Measurements from ENCODE around the gene PEX3.

The PEX3 gene, protein sequence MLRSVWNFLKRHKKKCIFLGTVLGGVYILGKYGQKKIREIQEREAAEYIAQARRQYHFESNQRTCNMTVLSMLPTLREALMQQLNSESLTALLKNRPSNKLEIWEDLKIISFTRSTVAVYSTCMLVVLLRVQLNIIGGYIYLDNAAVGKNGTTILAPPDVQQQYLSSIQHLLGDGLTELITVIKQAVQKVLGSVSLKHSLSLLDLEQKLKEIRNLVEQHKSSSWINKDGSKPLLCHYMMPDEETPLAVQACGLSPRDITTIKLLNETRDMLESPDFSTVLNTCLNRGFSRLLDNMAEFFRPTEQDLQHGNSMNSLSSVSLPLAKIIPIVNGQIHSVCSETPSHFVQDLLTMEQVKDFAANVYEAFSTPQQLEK

DNA sequence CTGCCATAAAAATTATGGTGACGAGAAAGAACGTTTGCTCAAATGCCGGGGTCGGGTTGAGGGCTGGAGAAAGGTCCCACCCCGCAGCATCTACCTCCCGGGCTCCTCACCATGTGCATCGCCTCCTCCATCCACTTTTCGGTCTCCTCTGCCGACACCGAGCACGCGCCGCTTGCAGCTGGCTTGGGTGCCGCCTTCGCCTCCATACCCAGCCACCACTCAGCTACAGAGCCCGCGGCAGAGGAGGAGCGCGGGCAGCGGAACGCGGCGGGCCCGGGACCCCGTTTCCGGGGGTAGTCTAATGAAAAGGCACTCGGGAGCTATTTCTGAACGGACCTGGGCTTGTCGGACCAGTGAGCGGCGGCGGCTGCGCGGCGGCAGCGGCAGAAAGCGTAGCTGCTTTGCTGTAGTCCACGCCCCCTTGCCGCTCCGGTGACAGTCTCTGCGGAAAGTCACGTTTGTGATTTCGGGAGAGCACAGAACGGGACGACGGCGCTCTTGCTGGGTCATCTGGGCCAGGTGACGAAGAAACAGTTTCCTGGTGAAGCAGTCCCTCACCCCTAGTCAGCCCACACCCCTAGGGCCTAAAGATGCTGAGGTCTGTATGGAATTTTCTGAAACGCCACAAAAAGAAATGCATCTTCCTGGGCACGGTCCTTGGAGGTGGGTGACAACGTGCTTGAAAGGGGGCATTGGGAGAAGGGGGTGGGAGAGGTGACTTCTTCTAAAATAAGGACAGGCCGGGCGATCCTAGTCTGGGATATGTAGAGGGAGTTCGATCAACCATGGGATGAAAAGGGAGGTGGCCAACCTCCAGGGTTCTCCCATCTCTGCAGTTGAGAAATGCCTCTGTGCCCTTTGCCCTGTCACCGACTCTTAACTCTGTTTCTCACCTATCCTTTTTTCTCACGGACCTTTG lies at the start of gene PEX3, which contains the start of gene ADAT2:
Gene PEX3, plus strand, starts transcription at position 353 of the 919 bp plus-strand sequence. Its CDS starts 238 bp downstream, at position 591.
Gene ADAT2, minus strand, starts transcription at position 243 of the 919 bp plus-strand sequence. Its CDS starts 37 bp downstream, at position 206.
- peak; percentile 87 for DNase-seq (ENCODE audit: low spot score)

DNA sequence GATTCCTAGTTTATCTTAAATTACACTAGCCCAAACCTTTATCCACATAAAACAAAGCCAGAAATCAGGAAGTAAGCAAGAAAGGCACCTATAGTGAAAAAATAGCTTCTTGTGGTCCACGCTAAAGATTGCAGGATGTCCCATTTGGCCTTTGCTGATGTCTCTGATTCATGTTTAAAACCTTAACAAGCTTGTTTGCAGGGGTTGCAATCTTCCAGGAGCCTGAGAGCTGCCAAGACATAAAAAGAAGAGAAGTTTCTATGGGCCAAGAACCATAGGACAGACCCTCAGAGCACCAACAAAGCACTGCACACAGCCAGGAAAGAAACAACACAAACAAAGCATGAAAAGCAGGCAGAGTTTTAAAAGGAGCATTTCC lies 49.5 kb upstream of the PEX3 start:
- DNase-seq (ENCODE audit: low spot score), result no peak

DNA sequence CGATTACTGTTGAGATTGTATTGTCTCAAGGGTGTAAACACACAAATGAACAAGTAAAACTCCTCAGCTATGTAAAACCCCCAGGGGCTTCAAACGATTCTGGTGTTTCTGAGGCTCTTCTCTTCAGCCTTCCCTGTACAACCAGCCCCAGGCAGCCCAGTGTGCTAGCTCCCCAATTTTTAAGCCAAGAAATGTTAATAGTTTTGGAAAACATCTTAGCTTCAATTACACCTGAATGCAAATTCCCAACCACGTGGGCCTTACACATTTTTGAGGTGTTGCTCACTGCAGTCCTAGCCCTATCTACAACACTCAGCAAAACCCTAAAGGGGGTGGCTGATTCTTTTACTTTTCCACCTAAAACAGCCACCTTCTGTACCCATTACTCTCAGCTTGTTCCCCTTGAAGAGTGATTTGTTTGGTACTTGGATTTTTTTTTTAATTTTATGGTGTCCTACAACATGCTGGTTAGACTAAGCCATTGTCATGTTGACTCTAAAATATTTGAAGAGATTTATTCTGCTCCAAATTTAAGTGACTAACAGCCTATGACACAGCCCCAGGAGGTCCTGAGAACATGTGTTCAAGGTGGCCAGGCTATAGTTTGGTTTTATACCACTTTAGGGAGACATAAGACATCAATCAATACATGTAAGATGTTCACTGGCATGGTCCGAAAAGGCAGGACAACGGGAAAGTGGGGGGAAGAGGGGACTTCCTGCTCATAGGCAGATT lies 48.8 kb upstream of the PEX3 start:
- DNase-seq (ENCODE audit: low spot score), result no peak

DNA sequence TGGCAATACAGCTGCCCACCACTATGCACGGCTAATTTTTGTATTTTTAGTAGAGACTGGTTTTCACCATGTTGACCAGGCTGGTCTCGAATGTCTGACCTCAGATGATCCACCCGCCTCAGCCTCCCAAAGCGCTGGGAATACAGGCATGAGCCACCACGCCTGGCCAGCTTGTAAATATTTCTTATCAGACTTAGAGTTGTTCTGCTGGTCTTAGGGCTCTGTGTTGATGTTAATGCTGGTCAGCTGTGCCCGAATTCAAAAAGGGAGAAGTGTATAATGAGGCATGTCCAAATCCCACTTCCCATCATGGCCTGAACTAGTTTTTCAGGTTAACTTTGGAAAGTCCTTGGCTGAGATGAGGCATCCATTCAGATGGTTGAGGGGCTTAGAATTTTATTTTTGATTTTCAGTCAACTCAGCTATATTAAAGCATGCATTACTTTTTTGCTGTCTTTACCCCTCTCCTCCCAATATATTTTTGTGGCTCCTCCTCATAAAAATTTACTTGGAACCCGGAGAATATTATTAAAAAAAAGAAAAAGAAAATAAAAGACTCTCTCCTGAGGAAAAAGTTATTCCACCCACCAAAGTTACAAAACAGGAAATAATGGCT lies 47.8 kb upstream of the PEX3 start:
- DNase-seq (ENCODE audit: low spot score), result no peak

DNA sequence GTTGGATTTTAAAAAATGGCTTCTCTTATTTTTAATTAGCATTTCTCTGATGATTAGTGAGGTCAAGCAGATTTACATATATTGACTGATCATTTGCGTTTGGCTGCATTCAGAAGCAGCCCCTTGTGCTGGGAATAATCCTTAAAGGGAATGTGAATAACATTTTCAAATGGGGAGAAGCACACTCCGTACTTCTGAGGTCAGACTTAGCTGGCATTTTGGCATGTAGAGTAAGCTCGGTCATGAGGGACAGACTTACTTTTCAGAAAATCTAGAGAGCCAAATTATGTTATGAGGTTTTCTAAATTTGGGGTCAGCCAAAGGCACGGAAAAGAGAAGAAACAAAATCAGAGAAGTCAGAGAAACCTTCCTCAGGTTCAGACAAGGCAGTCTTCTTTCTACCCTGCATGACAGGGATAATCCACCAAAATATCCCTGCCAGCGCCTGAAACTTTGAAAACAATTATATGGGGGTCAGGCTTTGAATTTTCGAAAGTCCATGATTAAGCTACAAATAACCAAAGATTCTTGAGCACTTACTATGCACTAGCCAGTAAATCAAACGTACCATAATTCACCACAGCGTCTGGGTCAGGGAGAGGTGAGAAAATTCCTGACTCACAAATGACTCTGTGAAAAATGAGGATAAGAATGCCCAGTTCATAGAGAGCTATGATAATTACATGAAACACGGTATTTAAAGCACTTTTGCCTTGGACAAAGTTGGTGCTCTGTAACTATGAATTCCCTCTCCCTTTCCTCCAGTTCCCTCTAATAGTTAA lies 45.0 kb upstream of the PEX3 start:
- DNase-seq (ENCODE audit: low spot score), result no peak

DNA sequence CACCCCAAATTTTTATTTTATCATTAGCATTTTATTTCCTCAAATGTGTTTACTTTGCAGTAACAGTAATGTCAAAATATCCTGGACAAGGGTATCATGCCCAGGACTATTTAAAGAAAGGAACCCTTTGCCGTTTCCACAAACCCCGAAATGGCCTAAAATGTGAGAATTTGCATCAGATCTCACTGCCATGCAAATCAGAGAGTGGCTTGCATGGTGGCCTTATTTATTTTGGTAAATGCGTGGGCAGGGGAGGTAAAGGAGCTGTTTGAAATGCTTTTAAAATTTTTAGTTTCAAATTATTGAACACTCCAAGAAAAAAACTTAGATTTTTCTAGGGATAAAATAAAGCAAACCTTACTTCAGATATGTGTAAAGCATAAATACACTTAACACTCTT lies 43.9 kb upstream of the PEX3 start:
- DNase-seq (ENCODE audit: low spot score), result no peak

DNA sequence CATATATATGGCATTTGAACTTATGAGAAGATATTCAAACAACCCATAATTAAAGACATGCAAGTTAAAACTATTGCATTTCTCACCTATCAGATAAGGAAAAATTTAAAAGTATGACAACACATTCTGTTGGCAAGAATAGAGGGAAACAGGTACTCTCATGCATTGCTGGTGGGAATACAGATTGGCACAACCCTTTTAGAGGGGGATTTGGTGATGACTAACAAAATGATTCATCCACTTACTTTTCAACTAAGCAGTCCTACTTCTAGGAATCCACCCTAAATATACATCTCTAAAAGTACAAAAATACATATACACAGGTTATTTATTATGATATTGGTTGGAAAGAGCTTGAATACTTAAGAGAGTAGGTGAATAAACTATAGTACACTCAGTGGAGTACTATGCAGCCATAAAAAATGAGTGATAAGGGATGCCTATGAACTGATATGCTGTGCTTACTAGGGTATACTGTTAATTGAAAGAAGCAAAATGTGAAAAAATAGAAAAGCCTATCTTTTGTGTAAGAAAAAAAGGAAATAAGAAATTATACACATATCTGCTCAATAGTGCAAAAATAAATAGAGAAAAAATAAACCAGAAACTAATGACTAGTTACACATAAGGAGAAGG lies 42.3 kb upstream of the PEX3 start:
- no peak for DNase-seq (ENCODE audit: low spot score)

DNA sequence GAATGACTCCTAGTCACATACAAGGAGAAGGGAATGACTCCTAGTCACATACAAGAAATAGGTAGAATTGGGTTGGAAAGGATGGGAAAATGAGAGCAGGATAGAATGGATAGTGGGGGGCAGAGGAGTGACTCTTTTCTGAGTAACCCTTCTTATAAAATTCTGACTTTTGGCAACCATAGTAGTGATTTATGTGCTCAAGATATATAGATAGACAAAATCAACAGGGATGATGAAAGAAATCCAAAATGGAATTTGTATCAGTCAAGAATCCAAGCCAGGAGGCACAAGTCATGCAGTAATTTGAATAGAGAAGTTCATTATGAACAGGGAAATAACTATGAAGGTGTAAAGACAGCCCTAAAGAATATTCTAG lies 41.8 kb upstream of the PEX3 start:
- no peak for DNase-seq (ENCODE audit: low spot score)

DNA sequence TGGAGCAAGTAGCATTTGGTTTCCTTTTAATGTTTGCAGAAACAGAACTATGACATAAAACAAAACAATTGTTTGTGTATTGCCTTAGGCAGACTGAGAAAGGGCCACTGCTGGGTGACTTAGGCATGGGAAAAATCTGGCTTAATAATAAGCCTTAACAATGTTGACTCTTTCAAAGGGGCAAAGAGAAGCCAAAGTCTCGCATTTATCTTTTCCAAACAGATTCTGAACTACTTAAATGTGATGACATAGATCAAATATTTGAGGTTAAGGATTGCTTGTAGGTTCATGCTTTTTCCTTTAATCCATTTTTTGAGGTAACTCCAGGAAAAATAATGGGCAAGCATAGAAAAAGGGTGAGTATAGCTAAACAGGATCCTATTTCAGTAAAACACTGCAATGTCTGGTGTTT lies 39.7 kb upstream of the PEX3 start:
- DNase-seq (ENCODE audit: low spot score), result peak; percentile 16

DNA sequence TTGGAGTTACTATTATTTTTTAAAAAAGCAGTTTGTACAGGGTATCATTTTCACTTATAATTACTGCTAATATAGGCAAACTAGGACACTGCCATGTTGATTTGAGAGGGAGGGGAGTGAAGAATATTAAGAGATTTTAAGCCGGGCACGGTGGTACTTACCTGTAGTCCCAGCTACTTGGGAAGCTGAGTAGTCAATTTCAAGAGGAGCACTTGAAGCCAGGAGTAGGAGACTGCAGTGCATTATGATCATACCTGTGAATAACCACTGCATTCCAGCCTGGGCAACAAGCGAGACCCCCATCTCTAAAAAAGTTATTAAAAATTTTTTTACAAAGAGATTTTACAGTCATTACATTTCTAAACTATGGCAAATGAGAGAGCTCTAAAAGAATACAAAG lies 35.8 kb upstream of the PEX3 start:
- no peak for DNase-seq (ENCODE audit: low spot score)

DNA sequence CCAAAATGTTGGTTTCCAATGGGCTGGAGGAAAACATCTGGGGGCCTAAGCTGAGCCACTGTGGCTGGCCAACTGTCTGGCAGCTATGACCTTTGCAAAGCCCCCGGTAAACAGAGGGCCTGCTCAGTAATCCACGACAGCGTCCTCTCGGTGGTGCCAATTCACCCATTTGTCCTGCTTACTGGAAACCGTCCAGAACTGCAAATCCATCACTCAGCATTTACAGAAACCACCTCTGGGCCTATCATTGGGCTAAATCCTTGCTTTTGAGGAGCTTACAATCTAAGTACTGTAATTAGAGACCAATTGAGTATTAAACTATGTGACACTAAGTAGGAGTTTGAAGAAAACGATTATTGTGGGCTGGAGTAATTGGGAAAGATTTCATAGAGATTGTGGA lies 31.1 kb upstream of the PEX3 start:
- DNase-seq (ENCODE audit: low spot score), result no peak

DNA sequence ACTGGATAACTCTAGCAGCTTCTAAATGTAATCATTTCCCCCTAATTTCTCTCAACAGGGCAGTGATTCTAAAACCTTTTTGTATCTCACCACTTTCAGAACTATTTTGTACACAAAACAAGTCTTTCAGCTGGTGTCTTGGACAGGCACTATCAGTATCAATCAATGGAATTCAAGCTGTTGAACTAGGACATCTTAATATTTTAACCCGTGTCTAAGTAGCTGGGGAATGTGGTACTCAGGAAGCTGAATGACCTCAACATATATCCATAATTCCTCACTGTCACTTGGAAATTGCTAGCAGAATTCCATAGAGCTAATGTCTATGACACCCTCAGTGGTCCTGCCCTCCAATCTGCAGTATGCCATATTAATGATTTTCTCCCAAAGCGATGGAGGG lies 24.6 kb upstream of the PEX3 start:
- no peak for DNase-seq (ENCODE audit: low spot score)

DNA sequence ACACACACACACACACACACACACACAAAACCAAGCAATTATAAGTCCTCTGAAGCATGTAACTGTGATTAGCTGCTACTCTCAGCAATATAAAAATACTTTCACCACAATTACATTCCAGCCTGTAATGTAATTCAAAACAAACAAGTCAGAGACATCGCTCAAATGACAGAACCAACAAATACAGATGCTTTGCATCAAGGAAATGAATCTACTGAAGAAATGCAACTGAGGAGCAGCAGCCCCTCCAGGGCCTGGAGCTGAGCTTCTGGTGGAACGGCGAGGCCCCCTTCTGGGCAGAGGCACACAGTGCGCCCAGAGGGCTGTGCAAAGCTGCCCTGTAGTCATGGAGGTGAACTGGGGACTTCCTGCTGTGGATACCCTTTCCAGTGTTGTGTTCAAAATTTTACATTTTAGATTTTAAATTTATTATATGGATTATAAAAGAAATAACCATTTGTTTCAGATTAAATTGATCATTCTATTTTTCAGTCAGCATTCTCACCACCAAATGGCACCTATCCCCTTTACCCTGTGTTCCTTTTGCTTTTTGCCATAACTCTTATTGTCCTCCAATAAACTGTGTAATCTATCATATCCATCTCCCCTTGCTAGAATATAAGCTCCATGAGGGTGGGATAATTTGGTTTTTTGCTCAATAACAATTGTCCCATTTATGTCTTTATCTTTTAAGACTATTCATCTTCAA lies 23.3 kb upstream of the PEX3 start:
- DNase-seq (ENCODE audit: low spot score), result peak; percentile 65

DNA sequence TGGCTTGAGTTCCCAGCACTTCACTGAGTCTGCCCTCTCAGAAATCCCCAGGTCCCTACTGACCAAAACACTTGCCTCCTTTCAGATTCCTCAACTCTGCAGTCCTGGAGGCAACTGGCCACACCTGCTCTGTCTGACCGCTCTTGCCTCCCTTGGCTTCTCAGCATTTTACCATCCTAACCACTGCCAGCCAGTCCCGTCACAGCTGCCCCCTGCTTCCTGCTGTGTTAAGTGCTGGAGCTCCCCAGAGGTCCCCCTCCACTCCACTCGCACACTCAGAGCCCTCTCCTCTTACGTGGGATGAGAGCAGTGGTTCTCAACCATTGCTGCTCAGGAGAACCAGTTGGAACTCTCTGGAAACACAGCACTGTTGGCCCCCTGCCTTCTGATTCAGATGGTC lies 20.6 kb upstream of the PEX3 start:
- DNase-seq (ENCODE audit: low spot score), result no peak

DNA sequence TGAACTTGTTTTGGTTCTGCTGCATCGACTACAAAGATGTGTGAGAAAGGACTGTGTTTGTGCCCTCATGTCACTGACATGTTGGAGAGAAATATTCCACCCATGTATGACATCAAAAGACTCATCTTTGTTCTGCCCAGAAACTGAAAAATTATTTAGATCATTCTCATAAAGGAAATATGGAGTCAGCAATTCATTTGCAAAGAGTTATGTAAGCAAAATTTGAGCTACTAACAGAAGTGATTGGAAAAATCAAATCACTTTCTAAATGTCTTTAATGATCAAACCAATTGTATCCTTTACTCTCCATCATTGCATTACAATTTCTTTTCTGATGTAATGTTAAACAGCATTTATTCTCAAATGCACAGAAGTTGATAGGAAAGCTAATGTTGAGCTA lies 19.4 kb upstream of the PEX3 start:
- no peak for DNase-seq (ENCODE audit: low spot score)

DNA sequence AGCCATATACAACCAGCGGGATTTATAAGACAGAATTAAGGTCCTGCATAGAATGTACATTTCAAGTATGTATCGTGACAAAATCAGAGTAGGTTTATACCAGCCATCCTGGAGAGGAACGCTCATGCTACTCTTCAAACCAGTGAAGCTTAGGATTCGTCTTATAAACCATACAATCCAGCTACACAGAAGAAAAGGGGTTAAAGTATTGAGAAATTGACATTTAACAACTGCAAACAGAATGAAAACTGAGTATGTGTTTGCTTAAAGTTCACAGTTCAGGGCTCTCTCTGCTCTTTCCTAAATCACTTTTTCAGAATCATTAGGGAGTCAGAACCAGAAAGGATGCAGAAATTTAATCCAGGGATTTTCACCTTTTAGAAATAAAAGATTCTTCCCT lies 18.0 kb upstream of the PEX3 start:
- DNase-seq (ENCODE audit: low spot score), result no peak

DNA sequence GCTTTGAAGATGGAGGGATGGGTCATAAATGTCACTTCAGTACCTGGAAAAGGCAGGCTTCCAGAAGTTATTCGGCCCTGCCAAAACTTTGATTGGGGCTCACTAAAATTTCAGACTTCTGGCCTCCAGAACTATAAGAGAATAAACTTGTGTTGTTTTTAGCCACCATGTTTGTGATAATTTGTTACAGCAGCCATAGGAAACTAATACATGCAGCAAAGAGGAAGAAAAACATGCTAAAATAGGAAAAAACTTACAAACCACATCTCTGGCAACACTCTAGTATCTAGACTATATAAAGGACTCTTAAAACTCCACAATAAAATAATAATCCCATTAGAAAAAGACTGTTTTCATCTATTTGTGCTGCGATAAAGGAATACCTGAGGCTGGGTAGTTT lies 9.6 kb upstream of the PEX3 start:
- DNase-seq (ENCODE audit: low spot score), result no peak

DNA sequence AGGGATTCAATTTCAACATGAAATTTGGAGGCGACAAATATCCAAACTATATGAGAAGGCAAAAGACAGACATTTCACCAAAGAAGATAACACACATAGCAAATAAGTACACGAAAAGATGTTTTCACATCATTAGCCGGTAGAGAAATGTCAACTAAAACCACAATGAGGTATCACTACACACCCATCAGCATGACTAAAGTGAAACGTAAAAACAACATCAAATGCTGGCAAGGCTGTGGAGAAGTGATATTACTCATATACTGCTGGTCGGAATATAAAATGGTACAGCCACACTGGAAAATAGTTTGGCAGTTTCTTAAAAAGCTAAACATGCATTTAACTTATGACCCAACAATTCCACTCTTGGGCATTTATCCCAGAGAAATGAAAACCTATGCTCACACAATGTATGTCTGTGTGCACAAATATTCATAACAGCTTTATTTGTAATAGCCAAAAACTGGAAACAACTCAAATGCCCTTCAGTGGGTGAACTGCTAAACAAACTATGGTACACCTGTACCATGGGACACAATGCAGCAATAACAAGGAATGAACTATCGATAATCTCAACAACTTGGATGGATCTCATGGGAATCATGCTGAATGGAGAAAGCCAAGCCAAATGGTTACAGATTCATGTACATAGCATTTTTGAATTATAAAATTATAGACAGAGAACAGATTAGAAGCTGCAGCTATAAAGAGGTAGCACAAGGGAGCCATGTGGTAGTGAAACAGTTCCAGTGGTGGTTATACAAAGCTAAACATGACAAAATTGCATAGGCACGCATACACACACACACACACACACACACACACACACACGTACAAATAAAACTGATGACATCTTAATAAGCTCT lies 8.7 kb upstream of the PEX3 start:
- no peak for DNase-seq (ENCODE audit: low spot score)

DNA sequence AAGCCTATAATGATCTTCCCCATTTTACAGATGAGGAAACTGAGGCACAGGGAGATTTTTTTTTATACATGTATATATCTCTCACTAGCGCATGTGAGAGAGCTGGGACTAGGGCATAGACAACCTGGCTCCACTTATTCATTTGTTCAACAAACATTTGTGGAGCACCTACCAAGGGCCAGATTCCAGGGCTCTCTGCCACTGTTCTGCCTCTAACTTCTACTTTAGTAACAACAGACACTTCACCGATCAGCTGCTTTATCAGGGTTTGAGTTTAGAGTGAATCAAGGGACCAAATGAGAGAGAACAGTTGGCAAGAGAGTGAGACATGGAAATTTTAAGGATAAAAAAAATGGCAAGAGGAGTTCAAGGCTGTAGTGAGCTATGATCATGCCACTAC lies 7.5 kb upstream of the PEX3 start:
- DNase-seq (ENCODE audit: low spot score), result no peak
